Measurements from ENCODE around the gene CATSPER3.

CATSPER3 gene

DNA sequence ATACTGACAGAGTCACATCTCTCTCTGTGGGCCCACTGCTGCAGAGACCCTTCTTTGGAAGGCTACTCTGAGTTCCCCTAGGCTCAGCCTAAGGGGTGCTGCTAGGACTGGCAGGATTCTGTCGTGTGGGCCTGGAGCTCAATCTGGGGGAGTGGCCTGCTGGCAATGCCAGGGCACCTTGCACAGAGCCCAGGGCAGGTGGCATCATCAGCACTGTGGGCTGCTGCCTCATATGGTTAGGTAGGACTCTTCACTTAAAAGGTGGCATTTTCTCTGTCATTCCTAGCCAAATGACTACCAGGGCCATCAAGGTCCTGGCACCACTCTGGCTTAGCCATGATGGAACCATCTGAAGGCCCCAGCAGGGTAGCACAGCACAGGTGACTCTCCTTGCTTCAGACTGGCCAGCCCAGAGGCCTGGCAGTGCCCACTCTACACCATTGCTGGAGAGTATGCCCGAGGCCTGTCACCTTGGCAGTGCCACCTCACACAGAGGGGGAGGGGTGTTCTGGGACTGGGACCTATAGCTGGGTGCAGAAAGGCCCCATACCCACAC, 44.4 kb downstream of the CATSPER3 start:
- no peak for DNase-seq

DNA sequence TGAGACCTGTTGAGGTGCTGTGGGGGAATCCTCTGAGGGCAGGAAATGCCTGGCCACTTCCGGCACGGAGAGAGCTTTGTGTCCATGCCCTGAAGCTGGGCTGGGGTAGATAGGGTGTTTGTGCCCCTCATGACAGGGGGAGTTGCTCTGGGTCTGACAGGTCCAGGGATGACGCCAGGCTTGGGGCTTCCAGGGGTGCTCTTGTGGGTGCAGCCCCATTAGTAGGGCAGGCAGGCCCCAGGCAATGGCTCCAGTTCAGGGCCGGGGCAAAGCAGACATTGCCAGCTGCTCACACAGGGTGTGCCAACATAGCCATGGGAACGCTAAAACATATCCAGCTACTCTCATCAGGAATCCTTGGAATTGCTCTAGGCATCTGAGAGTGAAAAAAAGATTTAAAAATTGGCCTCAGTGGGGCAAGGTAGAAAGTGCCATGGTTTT, 45.3 kb downstream of the CATSPER3 start:
- no peak for DNase-seq

DNA sequence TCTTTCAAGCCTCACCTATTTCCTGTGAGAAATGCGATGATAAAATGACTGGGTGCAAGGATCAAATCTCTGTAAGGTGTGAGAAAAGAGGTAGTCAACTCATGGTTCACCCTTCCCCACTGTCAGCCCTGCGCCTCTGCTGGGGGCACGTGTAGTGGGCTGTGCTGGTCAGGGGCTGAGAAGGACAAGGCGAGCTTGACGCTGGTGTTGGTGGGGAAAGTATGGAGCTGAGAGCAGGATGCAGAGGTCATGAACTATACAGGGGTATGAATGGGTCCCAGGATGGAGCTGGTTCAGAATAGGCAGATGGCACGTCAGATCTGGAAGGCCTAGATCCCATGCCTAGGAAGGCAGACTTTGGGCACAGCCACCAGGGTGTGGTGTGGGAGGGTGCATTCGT, 45.7 kb downstream of the CATSPER3 start:
- no peak for DNase-seq

DNA sequence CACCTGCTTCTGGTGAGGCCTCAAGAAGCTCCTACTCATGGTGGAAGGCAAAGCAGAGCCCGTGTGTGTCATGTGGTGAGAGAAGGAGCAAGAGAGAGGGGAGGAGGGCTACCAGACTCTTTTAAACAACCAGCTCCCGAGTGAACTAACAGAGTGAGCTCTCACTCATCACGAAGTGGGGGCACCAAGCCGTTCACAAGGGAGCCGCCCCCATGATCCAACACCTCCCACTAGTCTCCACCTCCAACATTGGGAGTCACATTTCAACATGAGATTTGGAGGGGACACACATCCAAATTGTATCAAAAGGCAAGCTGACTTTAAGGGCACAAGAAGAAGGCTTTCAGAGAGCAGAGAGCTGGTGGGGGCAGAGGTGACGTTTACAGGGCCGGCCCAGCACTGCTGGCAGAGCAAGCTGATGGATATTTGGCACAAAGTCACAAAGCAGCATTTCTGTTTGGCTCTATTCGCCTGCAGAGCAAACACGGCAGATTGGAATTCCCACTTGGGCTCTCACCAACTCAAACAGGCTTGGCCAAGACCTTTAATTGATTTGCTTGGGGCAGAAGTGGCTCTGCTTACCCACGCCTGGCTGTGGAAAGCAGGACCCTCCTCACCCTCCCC, 46.4 kb downstream of the CATSPER3 start:
- peak; percentile 24 for DNase-seq

DNA sequence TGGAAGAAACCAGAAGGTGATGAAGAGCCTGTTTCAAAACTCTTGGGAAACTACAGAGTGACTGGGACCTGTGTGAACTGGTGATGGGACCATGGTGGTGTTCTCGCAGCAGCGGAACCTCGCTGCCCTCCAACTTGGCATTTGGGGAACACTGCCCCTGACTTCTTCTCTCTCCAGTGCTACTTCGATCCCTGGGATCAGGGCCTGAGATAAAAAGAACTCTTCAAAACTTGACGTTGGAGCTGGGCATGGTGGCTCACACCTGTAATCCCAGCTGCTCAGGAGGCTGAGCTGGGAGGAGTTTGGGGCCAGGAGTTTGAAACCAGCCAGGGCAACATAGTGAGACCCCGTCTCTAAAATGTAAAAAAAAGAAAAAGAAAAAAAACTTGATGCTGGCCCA, 48.2 kb downstream of the CATSPER3 start:
- DNase-seq, result no peak

DNA sequence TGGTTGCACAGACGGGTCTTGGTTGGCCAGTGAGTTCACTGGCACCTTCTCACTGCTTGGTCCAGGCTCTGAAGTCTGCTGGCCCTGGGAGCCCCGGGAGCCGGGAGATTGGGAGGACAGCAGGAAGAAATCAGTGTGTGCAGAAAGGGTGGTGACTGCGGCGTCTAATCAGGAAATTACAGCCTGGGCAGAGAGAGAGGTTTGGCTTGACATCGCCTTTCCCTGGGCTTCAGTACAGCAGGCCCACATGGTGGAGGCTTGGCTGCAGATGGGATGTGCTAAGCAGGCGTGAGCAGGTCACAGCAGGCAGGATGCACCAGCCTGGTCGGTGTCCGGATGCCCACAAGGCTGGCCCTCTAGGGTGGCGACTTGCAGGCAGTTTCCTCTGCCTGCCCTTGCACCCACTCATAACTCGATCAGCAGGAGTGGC, 49.2 kb downstream of the CATSPER3 start:
- no peak for DNase-seq

DNA sequence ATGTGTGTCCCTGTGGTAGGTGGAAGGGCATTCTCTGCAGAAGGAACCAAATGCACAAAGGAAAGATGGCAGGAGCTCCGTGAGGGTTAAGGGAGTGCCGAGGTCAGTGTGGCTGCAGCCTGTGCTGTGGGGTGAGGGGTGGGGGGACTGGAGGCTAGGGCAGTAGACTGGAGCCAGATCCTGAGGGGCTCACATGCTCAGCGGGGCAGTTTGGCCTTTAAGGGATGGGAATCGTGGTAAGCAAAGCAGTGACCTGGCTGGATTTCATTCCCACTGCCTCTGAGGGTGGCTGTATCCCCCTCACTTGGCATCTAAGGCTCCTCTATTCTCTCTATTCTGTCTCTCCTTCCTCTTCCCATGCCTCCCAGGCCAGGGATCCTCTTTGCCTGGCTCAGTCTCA, 50.8 kb downstream of the CATSPER3 start:
- DNase-seq, result no peak

DNA sequence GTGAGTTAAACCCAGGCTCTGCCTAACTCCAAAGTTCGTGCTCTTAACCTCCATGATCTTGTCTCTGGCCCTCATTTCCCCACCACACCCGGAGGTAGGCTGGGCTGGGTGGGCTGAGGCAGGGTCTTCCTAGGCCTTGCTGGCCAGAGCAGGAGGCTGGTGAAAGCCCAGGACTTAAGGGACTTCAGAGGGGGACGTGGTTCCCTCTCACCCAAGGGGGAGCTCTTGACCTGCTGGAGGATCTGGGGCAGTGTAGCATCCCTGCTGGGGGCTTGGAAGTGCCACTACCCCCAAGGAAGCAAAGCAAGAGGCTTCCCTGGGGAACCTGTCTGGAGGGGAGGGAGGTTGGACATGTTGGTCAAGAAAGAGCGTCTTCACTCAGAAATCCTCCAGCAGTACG, 51.6 kb downstream of the CATSPER3 start:
- DNase-seq, result no peak

DNA sequence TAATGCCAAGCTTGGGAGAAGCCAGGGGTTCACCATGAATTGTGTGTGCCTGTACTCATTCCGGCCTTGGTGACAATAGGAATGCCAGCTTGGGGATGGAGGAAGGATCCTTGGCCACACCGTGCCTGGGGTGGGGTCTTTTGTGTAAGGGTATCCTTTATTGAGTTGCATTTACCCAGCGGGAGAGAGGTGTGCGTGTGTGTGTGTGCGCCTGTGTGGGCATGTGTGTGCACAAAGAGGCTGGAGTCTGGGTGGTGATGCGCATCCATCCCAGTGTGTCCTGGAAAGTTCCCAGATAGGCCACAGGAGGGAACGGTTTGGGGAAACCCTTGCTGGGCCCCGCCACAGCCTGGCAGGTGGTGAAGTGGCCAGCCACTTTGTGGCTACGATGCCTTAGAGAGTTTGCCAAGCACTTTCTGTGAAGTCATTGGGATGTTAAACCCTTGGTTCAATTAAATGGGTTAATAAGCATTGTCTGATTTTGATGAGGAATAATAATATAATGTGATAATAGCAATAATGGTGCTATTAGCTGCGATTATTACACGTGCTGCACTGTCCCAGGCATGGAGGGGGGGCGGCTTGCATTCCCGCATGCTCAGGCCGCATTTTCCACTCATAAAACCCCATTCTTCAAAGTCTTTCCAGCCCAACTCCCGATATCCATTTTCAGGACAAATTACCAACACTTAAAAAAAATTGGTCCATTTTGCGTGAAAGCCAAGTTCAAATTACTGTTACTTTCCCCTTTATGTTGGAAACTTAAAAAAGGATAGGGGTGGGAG, 52.6 kb downstream of the CATSPER3 start:
- DNase-seq, result no peak

DNA sequence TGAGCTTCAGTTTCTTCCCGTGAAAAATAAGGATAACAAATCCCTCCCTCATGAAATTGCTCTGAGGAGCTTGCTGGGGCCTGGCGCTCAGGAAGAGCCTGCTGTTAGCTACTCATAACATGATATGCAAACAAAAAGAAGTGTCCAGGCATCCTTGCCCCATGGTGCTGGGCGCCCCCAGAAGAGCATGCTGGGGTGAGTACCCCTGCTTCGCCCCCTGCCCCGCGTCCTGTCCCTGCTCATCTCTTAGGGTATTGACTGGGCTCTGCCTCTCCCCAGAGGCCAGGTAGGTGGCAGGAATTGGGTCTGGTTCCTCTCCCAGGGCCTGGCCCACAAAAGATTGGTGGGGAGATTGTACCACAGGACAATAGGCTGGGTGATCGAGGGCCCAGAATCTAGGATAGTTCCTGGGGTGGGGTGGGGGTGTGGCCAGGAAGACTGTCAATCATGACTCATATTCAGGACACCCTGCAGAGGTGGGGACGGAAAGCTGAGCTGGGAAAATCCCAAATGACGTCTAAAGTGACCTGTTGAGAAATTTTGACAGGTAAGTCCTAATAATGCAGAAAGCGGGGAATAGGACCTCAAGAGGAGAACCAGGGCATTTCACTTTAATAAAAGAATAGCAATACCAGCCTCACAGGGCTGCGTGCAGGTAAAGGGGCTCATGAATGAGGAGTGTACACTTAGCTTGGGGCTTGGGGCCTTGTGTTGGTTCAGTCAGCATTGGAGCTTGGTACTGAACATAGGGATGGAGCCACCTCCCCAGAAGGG, 57.4 kb downstream of the CATSPER3 start:
- peak; percentile 45 for DNase-seq

DNA sequence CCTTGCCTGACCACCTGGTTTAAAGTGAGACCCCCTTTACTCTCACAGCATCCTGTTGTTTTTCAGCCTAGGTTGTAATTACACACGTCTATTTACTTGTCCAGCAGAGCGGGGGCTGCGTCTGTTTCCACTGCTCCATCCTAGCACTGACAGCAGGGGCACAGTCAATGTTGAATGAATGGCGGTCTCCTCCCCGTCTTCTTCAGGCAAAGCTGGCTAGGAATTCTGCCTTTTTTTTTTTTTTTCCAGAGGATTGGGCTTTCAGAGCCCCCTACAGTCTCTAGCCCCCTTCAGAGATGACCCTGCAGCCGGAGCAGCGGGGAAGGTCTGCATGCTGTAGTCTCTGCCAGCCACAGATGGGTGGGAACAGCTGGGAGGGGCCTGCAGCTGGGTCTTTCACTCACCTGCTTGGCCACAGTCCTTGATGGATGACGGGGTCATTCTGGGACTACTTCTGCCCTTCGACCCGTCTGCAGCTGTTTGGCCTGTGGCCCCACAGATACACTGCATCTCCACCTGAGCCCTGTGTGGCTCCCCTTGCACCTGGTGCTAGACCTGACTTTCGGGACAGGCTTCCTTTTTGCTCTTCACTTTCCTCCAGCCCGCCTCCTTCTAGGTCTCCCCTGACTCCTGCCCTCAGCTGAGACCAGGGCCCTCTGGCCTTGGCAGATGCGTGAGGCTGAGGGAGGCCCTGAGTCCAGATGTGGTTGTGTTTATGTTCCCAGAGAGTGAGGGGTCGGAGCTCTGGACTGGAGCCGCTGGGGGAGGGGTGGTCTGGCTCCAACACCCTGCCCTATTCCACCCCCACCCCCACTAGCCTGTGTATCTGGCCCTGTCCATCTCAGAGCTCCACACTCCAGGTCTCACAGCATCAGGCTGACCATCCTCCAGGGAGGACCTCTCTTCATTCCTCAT, 58.3 kb downstream of the CATSPER3 start:
- no peak for DNase-seq

DNA sequence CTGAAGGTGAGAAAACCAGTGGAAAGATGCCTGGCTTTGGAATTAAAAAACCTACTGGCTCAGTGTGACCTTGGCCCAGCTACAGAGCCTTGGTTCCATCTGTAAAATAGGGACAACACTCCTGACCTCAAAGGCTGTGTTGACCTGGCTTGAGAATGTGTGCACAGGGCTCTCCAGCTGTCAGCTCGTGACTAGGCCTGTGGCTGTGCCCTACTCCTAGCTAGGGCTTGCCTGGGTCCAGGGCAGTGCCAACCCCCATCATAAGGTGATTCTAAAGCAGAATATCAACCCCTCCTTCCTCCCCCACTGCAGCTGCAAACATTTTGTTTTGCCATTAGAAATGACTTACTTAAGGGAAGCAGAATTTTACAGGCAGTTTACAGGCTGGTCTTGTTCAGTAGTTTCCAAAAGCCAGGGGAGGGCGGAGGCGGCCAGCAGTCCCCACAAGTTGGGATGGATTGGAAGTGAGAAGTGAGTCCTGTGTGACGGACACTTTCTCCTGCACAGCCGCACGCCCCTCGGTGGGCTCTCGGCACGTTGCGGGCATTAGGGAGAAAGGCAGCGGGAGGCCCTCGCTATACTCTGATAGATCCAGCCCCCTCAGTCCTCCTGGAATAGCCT, 59.0 kb downstream of the CATSPER3 start:
- peak; percentile 40 for DNase-seq

DNA sequence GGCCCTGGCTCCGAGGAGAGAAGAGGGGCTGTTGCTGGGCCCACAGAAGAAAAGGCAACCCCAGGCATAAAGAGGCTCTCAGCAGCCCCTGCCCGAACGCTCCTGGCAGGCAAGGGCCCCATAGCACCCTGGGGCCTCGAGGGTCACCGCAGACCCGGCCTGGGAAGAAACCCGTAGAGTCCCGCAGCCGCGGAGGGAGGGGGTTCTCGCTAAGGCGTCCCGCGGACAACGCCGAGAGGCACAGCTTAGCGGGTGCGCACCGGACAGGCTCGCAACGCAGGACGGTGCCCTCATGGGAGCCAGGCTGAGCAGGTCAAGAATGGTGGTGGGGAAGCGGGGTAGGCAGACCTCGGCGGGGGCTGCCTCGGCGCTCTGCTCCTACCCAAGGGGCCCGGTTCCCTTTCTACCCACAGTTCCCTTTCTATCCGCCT, 59.6 kb downstream of the CATSPER3 start:
- peak; percentile 29 for DNase-seq

DNA sequence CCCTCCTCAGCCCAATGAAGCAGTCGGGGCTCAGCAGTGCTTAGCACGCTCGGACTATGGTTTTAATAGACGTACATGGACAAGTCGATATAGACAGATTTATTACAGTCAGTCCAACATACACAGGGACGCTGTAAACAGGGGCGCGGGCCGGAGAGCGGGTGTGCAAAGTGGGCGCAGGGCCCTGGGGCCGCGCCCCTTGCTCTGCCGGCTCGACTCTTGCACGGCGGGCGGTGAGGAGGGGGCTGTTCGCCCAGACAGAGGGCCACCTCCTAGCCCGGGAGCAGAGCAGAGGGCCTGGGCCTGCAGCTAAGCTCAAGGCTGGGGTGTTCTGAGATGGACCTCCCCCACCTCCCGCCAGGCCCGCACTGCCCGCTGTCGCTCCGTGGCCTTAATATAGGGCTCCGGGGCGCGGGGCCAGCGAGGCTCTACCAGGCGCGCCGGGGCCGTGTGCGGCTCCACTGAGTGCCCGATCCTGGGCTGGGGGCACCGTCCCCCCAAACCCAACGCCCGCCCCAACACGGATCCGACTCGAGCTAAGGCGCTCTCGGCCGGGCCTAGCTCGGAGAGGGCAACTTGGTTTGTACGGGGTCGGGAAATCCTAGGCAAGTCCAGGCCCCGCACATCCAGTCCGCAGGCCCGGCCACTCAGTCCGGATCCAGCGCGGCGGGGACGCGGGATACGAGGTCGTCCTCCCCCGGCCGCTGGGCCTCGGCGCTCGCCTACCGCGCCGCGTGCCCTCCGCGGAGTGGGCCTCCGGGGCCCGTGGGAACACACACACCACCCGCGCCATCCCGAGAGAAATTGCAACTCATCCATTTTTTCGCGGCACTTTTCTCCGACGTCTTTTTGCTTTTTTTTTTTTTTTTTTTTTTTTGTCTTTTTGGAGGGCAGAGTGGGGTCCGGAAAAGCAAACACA, 60.2 kb downstream of the CATSPER3 start:
- peak; percentile 27 for DNase-seq

DNA sequence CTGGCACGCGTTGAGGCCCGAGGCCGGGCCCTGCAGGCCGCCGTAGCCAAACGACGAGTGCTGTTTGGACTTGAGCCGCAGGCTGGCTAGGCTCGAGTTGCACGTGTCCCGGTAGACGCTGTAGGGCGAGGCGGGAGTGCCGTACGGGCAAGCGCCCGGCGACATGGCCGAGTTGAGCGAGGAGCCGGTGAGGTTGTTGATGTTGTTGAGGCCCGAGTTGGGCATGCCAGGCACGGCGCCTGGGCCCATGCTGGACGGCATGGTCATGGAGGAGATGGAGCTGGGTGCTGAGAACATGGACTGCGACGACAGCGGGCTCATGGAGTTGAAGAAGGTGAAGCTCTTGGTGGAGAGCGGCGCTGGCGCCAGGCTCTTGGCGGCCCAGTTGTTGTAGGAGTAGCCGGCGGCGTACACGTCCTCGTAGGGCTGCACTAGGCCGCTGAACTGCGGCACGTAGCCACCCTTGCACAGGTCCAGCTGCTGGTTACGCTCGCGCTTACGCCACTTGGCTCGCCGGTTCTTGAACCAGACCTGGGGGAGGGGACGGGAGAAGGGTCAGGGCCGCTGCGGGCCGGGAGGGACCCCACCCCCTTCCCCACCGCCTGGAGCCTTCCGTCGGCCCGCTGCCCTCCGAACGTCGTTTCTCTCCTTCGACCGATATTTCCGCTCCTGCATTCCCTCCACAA, 61.2 kb downstream of the CATSPER3 start:
- DNase-seq, result peak; percentile 74

DNA sequence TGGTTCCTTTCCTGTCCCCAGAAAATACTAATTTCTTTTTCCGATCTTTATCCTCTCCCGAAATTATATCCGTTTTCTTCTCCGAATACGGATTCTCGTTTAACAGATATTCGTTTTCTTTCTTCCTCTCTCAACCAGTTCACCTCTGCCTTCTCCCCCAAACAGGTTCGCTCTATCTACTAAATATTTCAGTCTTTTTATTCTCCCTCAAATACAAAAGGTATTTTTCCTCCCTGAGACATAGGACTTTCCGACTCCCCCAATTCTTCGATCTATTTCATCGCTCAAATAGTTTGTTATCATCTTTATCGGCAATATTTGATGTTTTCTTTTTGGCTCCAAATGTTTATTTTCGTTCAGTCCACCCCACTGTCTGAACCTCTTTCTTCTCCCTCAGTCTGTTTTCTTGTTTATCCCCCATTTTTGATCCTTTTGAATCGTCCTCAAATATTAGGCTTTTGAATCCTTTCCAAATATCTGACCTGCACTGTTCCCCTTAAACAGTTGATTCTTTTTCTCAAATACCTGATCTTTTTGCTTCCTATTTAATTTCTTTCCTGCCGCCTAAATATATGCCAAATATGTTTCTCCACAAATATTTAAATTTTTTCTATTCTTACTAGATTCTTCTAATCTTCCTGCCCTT, 61.9 kb downstream of the CATSPER3 start:
- no peak for DNase-seq

DNA sequence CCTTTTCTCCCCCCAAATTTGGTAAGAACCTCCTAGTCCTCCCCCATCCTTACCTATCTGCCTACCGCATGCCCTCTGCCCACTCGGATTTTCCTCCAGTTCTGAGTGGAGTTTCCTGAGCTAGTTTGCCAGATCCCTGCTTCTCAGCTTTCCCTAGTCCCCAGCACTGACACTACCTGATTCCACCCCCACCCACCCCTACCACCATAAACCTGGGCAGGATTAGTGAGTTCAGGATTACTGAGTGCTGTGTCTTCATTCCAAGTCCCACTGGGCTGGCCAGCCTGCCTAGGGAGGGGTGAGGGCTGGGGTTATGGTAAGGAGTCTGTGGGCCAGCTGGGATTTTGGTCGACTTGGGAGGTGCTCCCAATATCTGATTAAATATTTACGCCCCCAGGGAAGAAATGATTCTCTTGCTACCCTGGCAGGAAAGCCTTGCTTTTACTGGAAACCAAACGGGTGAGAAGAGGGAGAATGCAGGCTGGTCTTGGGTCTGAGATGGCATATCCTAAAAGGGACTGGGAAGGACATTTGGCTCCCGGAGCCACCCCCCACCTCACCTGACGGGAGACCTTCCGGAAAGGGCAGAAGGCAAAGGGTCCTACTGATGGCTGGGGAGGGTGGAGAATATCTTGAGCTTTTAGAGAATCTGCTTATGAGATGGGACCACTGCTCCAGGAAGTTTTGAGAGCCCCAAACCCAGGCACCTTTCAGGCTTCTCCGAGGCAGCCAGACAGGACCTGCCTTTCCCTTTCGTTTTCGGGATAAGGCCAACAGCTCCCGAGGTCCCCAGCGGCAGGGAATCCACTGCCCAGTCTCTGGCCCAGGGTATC, 62.6 kb downstream of the CATSPER3 start:
- DNase-seq, result peak; percentile 46

All from HCEC 1CT (cell line).